Tibial artery (tissue), 4 donors: ENCODE measurements around the gene RGS7.

Experiments
- DNase-seq, 2 donors: peaks; one replicate each; pipeline ENCODE4 v3.0.0-alpha.2; 2019
- H3K27ac ChIP-seq, 2 donors: fragments of 200-600 bp; sonication (generic) in 1 of 2; 1 replicate in 1 of 2; 2 replicates in 1 of 2; pipeline ENCODE4 v1.5.1; 2018 to 2019; ENCODE audit warnings: mild to moderate bottlenecking in 1 of 2
- H3K27me3 ChIP-seq, 2 donors: fragments of 200-600 bp; sonication (generic) in 1 of 2; one replicate each; pipeline versions ENCODE4 v1.5.1 to v1.6.0; 2016 to 2019
- H3K36me3 ChIP-seq, 3 donors: fragments of 200-600 bp; sonication (generic) in 2 of 3; one replicate each; pipeline ENCODE4 v1.5.1; 2016 to 2019; ENCODE audit warnings: mild to moderate bottlenecking in 2 of 3
- H3K4me1 ChIP-seq, 4 donors: fragments of 200-600 bp; sonication (generic) in 2 of 4; 1 replicate in 3 of 4; 2 replicates in 1 of 4; pipeline ENCODE4 v1.5.1; 2016 to 2019
- H3K4me3 ChIP-seq, 2 donors: fragments of 200-600 bp; sonication (generic) in 1 of 2; 1 replicate in 1 of 2; 2 replicates in 1 of 2; pipeline ENCODE4 v1.5.1; 2018 to 2019; ENCODE audit warnings: mild to moderate bottlenecking in 2 of 2
- H3K9me3 ChIP-seq, 3 donors: fragments of 200-600 bp; sonication (generic) in 1 of 3; one replicate each; pipeline ENCODE4 v1.5.1; 2016 to 2019
- CTCF ChIP-seq, 2 experiments: fragments of 200-600 bp in 1 of 2; fragments of 450-650 bp in 1 of 2; IDR thresholded peaks; one replicate each; pipeline ENCODE4 v1.5.1; 2017 to 2019; ENCODE audit warnings: antibody characterized with exemption in 2 of 2, mild to moderate bottlenecking in 1 of 2, moderate library complexity in 1 of 2
- intact Hi-C: fragments of 100-400 bp; cut with DNase I; formaldehyde crosslinking; loops from one replicate; pipeline ENCODE4 v1.15.0; 2023; ENCODE audit warnings: low total_unique reads

The RGS7 gene

GRCh38 chr1:240843798-240844197 is 513.2 kb downstream of the RGS7 start:
- no peaks in the 10 kb centered on the region for H3K4me1 ChIP-seq
- H3K9me3 ChIP-seq: no peaks in the 10 kb centered on the region
- no peak overlapping the region for H3K27ac ChIP-seq
- intact Hi-C loops: no loop called here
- H3K36me3 ChIP-seq: no peaks in the 10 kb centered on the region
- no peak overlapping the region for H3K4me3 ChIP-seq
- TF ChIP-seq CTCF (IDR thresholded peaks at IDR 0.05): no peak
- DNase-seq: no peak
- H3K27me3 ChIP-seq: no peaks in the 10 kb centered on the region

GRCh38 chr1:240836271-240836670 is 520.7 kb downstream of the RGS7 start:
- no peak for DNase-seq
- Histone ChIP-seq H3K27me3 (no peaks in the 10 kb centered on the region), H3K4me3 (no peak overlapping the region), H3K9me3 (no peaks in the 10 kb centered on the region), H3K36me3 (no peaks in the 10 kb centered on the region), H3K4me1 (no peaks in the 10 kb centered on the region), H3K27ac (no peak overlapping the region)
- TF ChIP-seq CTCF (IDR thresholded peaks at IDR 0.05): no peak
- intact Hi-C loops: no loop called here

GRCh38 chr1:240835291-240835690 is 521.7 kb downstream of the RGS7 start:
- intact Hi-C loops: no loop called here
- Histone ChIP-seq H3K4me3 (no peak overlapping the region), H3K9me3 (no peaks in the 10 kb centered on the region), H3K27ac (no peak overlapping the region), H3K27me3 (no peaks in the 10 kb centered on the region), H3K4me1 (no peaks in the 10 kb centered on the region), H3K36me3 (no peaks in the 10 kb centered on the region)
- no peak for TF ChIP-seq CTCF (IDR thresholded peaks at IDR 0.05)
- DNase-seq: no peak

- H3K27ac ChIP-seq: no peak overlapping the region
- H3K9me3 ChIP-seq: no peaks in the 10 kb centered on the region
- no peaks in the 10 kb centered on the region for H3K27me3 ChIP-seq
- intact Hi-C loops: no loop called here
- no peak overlapping the region for H3K4me3 ChIP-seq
- no peak for DNase-seq
- no peaks in the 10 kb centered on the region for H3K4me1 ChIP-seq
- TF ChIP-seq CTCF (IDR thresholded peaks at IDR 0.05): no peak
- no peaks in the 10 kb centered on the region for H3K36me3 ChIP-seq
These were observed 523.9 kb downstream of the RGS7 start for GRCh38 chr1:240833075-240833474.

GRCh38 chr1:240831922-240832321 is 525.1 kb downstream of the RGS7 start:
- intact Hi-C loops: no loop called here
- no peak for TF ChIP-seq CTCF (IDR thresholded peaks at IDR 0.05)
- Histone ChIP-seq H3K27ac (no peak overlapping the region), H3K9me3 (no peaks in the 10 kb centered on the region), H3K4me1 (no peaks in the 10 kb centered on the region), H3K27me3 (no peaks in the 10 kb centered on the region), H3K36me3 (no peaks in the 10 kb centered on the region), H3K4me3 (no peak overlapping the region)
- DNase-seq: no peak

GRCh38 chr1:240831191-240831631 is 525.8 kb downstream of the RGS7 start:
- Histone ChIP-seq H3K4me3 (no peak overlapping the region), H3K9me3 (no peaks in the 10 kb centered on the region), H3K36me3 (no peaks in the 10 kb centered on the region), H3K4me1 (no peaks in the 10 kb centered on the region), H3K27ac (no peak overlapping the region), H3K27me3 (no peaks in the 10 kb centered on the region)
- DNase-seq: no peak
- intact Hi-C loops: no loop called here
- no peak for TF ChIP-seq CTCF (IDR thresholded peaks at IDR 0.05)
